ENCODE measurements around the gene AFG3L2.

- TF ChIP-seq EZH2phosphoT487 (IDR thresholded peaks at IDR 0.05; ENCODE audit: unreplicated experiment) (no peak), CREB1 (CRISPR knock-in tag; IDR thresholded peaks at IDR 0.05; ENCODE audit: low read depth) (no peak), REST (IDR thresholded peaks at IDR 0.05; ENCODE audit: unreplicated experiment) (no peak), EZH2 (IDR thresholded peaks at IDR 0.05; ENCODE audit: low read depth, unreplicated experiment) (no peak), POLR2AphosphoS5 (IDR thresholded peaks at IDR 0.05; ENCODE audit: low read depth) (no peak), ETS1 (IDR thresholded peaks at IDR 0.05) (no peak), NANOG (IDR thresholded peaks at IDR 0.05; ENCODE audit: borderline replicate concordance) (no peak), ZNF114 (CRISPR knock-in tag; IDR thresholded peaks at IDR 0.05) (no peak), JUNB (IDR thresholded peaks at IDR 0.05; ENCODE audit: unreplicated experiment) (no peak), ZNF331 (CRISPR knock-in tag; IDR thresholded peaks at IDR 0.05; ENCODE audit: low read depth) (no peak), ZNF462 (CRISPR knock-in tag; IDR thresholded peaks at IDR 0.05) (no peak)
- TF ChIP-seq, protein P1, sequence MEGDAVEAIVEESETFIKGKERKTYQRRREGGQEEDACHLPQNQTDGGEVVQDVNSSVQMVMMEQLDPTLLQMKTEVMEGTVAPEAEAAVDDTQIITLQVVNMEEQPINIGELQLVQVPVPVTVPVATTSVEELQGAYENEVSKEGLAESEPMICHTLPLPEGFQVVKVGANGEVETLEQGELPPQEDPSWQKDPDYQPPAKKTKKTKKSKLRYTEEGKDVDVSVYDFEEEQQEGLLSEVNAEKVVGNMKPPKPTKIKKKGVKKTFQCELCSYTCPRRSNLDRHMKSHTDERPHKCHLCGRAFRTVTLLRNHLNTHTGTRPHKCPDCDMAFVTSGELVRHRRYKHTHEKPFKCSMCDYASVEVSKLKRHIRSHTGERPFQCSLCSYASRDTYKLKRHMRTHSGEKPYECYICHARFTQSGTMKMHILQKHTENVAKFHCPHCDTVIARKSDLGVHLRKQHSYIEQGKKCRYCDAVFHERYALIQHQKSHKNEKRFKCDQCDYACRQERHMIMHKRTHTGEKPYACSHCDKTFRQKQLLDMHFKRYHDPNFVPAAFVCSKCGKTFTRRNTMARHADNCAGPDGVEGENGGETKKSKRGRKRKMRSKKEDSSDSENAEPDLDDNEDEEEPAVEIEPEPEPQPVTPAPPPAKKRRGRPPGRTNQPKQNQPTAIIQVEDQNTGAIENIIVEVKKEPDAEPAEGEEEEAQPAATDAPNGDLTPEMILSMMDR (conservative IDR thresholded peaks at IDR 0.05; ENCODE audit: low read depth in 2 of 2) = no peak
These were observed 22.2 kb upstream of the AFG3L2 start for GRCh38 chr18:12399231-12399630.
